Common myeloid progenitor, CD34-positive (primary cell): ENCODE measurements around the gene EYA4.

Source experiments
- CTCF ChIA-PET: fragments of 350-600 bp; sonication (Branson Sonifier 250); formaldehyde crosslinking; loops from one replicate; lab custom pipeline; 2021; ENCODE audit warnings: antibody characterized with exemption; lab: Charles Lee
- POLR2A ChIA-PET: fragments of 350-600 bp; sonication (Branson Sonifier 250); formaldehyde crosslinking; loops from one replicate; lab custom pipeline; 2021; ENCODE audit warnings: antibody characterized with exemption; lab: Charles Lee
- DNase-seq, 3 donors: peaks; one replicate each; pipeline versions ENCODE4 v3.0.0 to v3.0.0-alpha.2; 2013
- H3K27ac ChIP-seq, 2 experiments: 1 replicate in 1 of 2; 2 replicates in 1 of 2; pipeline ENCODE4 v1.7.0; 2013; ENCODE audit warnings: inconsistent platforms in 2 of 2, low read length in 2 of 2, mild to moderate bottlenecking in 2 of 2, low read depth in 1 of 2, moderate library complexity in 1 of 2; ENCODE audit not compliant: severe bottlenecking in 2 of 2, insufficient read depth in 1 of 2, poor library complexity in 1 of 2
- H3K27me3 ChIP-seq, 5 experiments: replicated peaks in 2 of 5; 1 replicate in 3 of 5; 2 replicates in 2 of 5; pipeline versions ENCODE4 v1.6.1 to v1.7.0; 2013; ENCODE audit warnings: low read length in 4 of 5, mild to moderate bottlenecking in 2 of 5, moderate library complexity in 2 of 5, inconsistent platforms in 1 of 5; ENCODE audit not compliant: insufficient read depth in 5 of 5, control insufficient read depth in 4 of 5
- H3K36me3 ChIP-seq, 4 experiments: 1 replicate in 2 of 4; 2 replicates in 2 of 4; pipeline versions ENCODE4 v1.6.1 to v1.7.0; 2013; ENCODE audit warnings: low read length in 3 of 4, control low read depth in 1 of 4, mild to moderate bottlenecking in 1 of 4; ENCODE audit not compliant: control insufficient read depth in 4 of 4, insufficient read depth in 4 of 4
- H3K4me1 ChIP-seq, 4 experiments: 1 replicate in 3 of 4; 2 replicates in 1 of 4; pipeline versions ENCODE4 v1.6.1 to v1.7.1; 2013; ENCODE audit warnings: low read length in 3 of 4, mild to moderate bottlenecking in 3 of 4, control low read depth in 1 of 4, inconsistent platforms in 1 of 4, moderate library complexity in 1 of 4; ENCODE audit not compliant: control insufficient read depth in 4 of 4, insufficient read depth in 4 of 4; ENCODE audit errors: control extremely low read depth in 1 of 4
- H3K4me3 ChIP-seq, 7 experiments: 1 replicate in 4 of 7; 2 replicates in 3 of 7; pipeline versions ENCODE4 v1.5.1 to v1.7.0; 2013; ENCODE audit warnings: mild to moderate bottlenecking in 7 of 7, low read length in 6 of 7, moderate library complexity in 6 of 7, inconsistent platforms in 2 of 7, low read depth in 2 of 7, control low read depth in 1 of 7; ENCODE audit not compliant: insufficient read depth in 4 of 7, control insufficient read depth in 1 of 7; ENCODE audit errors: extremely low read depth in 1 of 7
- H3K9me3 ChIP-seq, 5 experiments: 1 replicate in 4 of 5; 2 replicates in 1 of 5; pipeline versions ENCODE4 v1.6.1 to v1.7.1; 2013; ENCODE audit warnings: low read length in 4 of 5, mild to moderate bottlenecking in 2 of 5, inconsistent platforms in 1 of 5, low read depth in 1 of 5, moderate library complexity in 1 of 5; ENCODE audit not compliant: control insufficient read depth in 4 of 5, insufficient read depth in 2 of 5; ENCODE audit errors: control extremely low read depth in 1 of 5
- WGBS: methylation state at CpG from one replicate; pipeline ENCODE4 v1.1.5; 2013; ENCODE audit not compliant: insufficient coverage; 5-methylcytosine and 5-hydroxymethylcytosine counted together

Gene EYA4

GRCh38 chr6:133568970-133569889 is 328.1 kb downstream of the EYA4 start:
- no peaks in the 10 kb centered on the region for H3K9me3 ChIP-seq
- H3K27ac ChIP-seq = no peak overlapping the region
- peaks cover 12 to 52% (median 17%) of the 10 kb centered on the region in 5 experiments for H3K27me3 ChIP-seq
- WGBS = 0% methylated on average over 3 of the region's 18 CpGs
- DNase-seq = peak; percentile 19 to 62 (median 51)
- POLR2A ChIA-PET = no interaction called here
- CTCF ChIA-PET = interaction anchor here (0.7 to 3.0 kb wide), 8 partner anchors 10 to 528 kb away, joined by 3 to 29 read pairs (median 4); no protein-coding TSS in a partner anchor
- H3K4me1 ChIP-seq = peaks cover 0 to 5% (median 1%) of the 10 kb centered on the region in 4 experiments
- H3K4me3 ChIP-seq = peak overlapping the region in 2 of 7 experiments; percentile 16 to 52
- no peaks in the 10 kb centered on the region for H3K36me3 ChIP-seq

- WGBS = 100% methylated on average over 2 of the region's 3 CpGs
- CTCF ChIA-PET = interaction anchor here (0.9 kb wide), 1 partner anchor 76 kb away, joined by 3 read pairs; no protein-coding TSS in a partner anchor
Measured at GRCh38 chr6:133571681-133572080, 330.5 kb downstream of the EYA4 start.

GRCh38 chr6:133577851-133578250 is 336.7 kb downstream of the EYA4 start:
- no peaks in the 10 kb centered on the region for H3K36me3 ChIP-seq
- H3K9me3 ChIP-seq = peaks cover 0 to 3% (median 0%) of the 10 kb centered on the region in 5 experiments
- WGBS = no CpG with 5 or more reads among the region's 1 CpG
- no peak overlapping the region for H3K27ac ChIP-seq
- POLR2A ChIA-PET = no interaction called here
- DNase-seq = no peak
- no peak overlapping the region for H3K4me3 ChIP-seq
- H3K27me3 ChIP-seq = peaks cover 0 to 10% (median 0%) of the 10 kb centered on the region in 5 experiments
- CTCF ChIA-PET = no interaction called here
- H3K4me1 ChIP-seq = no peaks in the 10 kb centered on the region

More at GRCh38 chr6:133571681-133572080, 330.5 kb downstream of the EYA4 start:
- DNase-seq = no peak
- Histone ChIP-seq H3K27ac (no peak overlapping the region), H3K4me1 (peaks cover 0 to 5% (median 1%) of the 10 kb centered on the region in 4 experiments), H3K9me3 (no peaks in the 10 kb centered on the region), H3K4me3 (no peak overlapping the region), H3K36me3 (no peaks in the 10 kb centered on the region), H3K27me3 (peaks cover 10 to 53% (median 12%) of the 10 kb centered on the region in 5 experiments)
- POLR2A ChIA-PET = no interaction called here
